ENCODE data around the gene ARHGEF12. TPM values are rescaled to one million over a fixed set of nuclear protein-coding genes. Genes with fewer than 3 reads are reported as not detected.

The ARHGEF12 gene
- polyA plus RNA-seq, 2 of the 4 experiments (the other 2 are of a cell fraction): 16.7 to 27.2 TPM

GRCh38 chr11:120326228-120326627, 10.0 kb upstream of the ARHGEF12 start:
- Histone ChIP-seq H3K4me3 (peak overlapping the region; percentile 72), H3K27ac (peak overlapping the region; percentile 88 to 99; a peak in 5 of 6 replicates), H3K4me2 (peak overlapping the region; percentile 78), H3K4me1 (peaks cover 26% of the 10 kb centered on the region), H3K9me3 (no peaks in the 10 kb centered on the region)
- ATAC-seq (peak in 1 of 2 experiments; percentile 26; a peak in 2 of 6 replicates), FAIRE-seq (no peak), DNase-seq (ENCODE audit: low read depth in 1 of 2, low spot score in 1 of 2) (peak in 1 of 2 experiments; percentile 28)
- TF ChIP-seq POLR2AphosphoS2 (conservative IDR thresholded peaks at IDR 0.05; ENCODE audit: low read length) (no peak), BCL3 (IDR thresholded peaks at IDR 0.05) (no peak), RNF2 (IDR thresholded peaks at IDR 0.05; ENCODE audit: borderline replicate concordance, low read depth) (no peak), NR3C1 (IDR thresholded peaks at IDR 0.05) (no peak), MAX (IDR thresholded peaks at IDR 0.05) (no peak), RFX5 (IDR thresholded peaks at IDR 0.05) (no peak), REST (IDR thresholded peaks at IDR 0.05) (no peak)
- ChIA-PET POLR2A (interaction anchor here (0.9 kb wide), 1 partner anchor 10 kb away, joined by 3 read pairs; the partner anchor contains the start of gene ARHGEF12), CTCF (interaction anchor here (0.6 to 1.8 kb wide), 4 partner anchors 9 to 237 kb away, joined by 3 to 9 read pairs (median 3); no protein-coding TSS in a partner anchor)
- 24% methylated on average over 3 of the region's 3 CpGs for WGBS (ENCODE audit: missing lambda C conversion rate)

GRCh38 chr11:120326845-120327281, 9.3 kb upstream of the ARHGEF12 start:
- TF ChIP-seq SREBF2 (IDR thresholded peaks at IDR 0.05) (no peak), FOSL2 (IDR thresholded peaks at IDR 0.05) (no peak), FOSL2 (CRISPR knock-in tag; IDR thresholded peaks at IDR 0.05) (peak; percentile 21; the same call in 1 of the 2 replicates)
- DNase-seq (ENCODE audit: low read depth in 1 of 2, low spot score in 1 of 2) (peak in 1 of 2 experiments; percentile 35), ATAC-seq (no peak), FAIRE-seq (no peak)
- peaks cover 33% of the 10 kb centered on the region for H3K4me1 ChIP-seq
- ChIA-PET POLR2A (no interaction called here), CTCF (interaction anchor here (1.0 to 1.8 kb wide), 3 partner anchors 8 to 155 kb away, joined by 3 to 9 read pairs (median 3); no protein-coding TSS in a partner anchor)
- H3K4me2 ChIP-seq: peak overlapping the region; percentile 78
- H3K9me3 ChIP-seq: no peaks in the 10 kb centered on the region
- peak overlapping the region in 1 of 2 experiments; percentile 46; a peak in 1 of 6 replicates for H3K27ac ChIP-seq
- 21% methylated on average over 4 of the region's 4 CpGs for WGBS (ENCODE audit: missing lambda C conversion rate)
- H3K4me3 ChIP-seq: no peak overlapping the region

- H3K4me3 ChIP-seq: no peak overlapping the region
- no peaks in the 10 kb centered on the region for H3K9me3 ChIP-seq
These were observed 8.9 kb upstream of the ARHGEF12 start for GRCh38 chr11:120327311-120327710.

More at GRCh38 chr11:120327311-120327710, 8.9 kb upstream of the ARHGEF12 start:
- Histone ChIP-seq H3K4me2 (peak overlapping the region; percentile 78), H3K27ac (no peak overlapping the region), H3K4me1 (peaks cover 37% of the 10 kb centered on the region)
- no peak for ATAC-seq
- no peak for DNase-seq (ENCODE audit: low read depth in 1 of 2, low spot score in 1 of 2)
- TF ChIP-seq, protein P1, sequence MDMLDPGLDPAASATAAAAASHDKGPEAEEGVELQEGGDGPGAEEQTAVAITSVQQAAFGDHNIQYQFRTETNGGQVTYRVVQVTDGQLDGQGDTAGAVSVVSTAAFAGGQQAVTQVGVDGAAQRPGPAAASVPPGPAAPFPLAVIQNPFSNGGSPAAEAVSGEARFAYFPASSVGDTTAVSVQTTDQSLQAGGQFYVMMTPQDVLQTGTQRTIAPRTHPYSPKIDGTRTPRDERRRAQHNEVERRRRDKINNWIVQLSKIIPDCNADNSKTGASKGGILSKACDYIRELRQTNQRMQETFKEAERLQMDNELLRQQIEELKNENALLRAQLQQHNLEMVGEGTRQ (IDR thresholded peaks at IDR 0.05): no peak
- TF ChIP-seq CHD2 (IDR thresholded peaks at IDR 0.05; ENCODE audit: low read length, partially characterized antibody) (no peak), RFX5 (IDR thresholded peaks at IDR 0.05) (no peak), BHLHE40 (IDR thresholded peaks at IDR 0.05; ENCODE audit: low read depth, low read length) (no peak), MAZ (IDR thresholded peaks at IDR 0.05; ENCODE audit: borderline replicate concordance, low read depth, low read length) (no peak), CBX2 (IDR thresholded peaks at IDR 0.05; ENCODE audit: borderline replicate concordance, low read depth) (no peak), KDM5A (IDR thresholded peaks at IDR 0.05) (no peak), FOSB (CRISPR knock-in tag; IDR thresholded peaks at IDR 0.05) (no peak), SMC3 (IDR thresholded peaks at IDR 0.05) (no peak), POLR2A (IDR thresholded peaks at IDR 0.05; ENCODE audit: low read length) (no peak), ZC3H11A (IDR thresholded peaks at IDR 0.05) (no peak), FOXS1 (CRISPR knock-in tag; IDR thresholded peaks at IDR 0.05) (no peak), CEBPB (IDR thresholded peaks at IDR 0.05) (no peak), HOXA7 (CRISPR knock-in tag; IDR thresholded peaks at IDR 0.05) (no peak), POLR2AphosphoS2 (conservative IDR thresholded peaks at IDR 0.05; ENCODE audit: low read length) (no peak)
- TF ChIP-seq, protein P2, sequence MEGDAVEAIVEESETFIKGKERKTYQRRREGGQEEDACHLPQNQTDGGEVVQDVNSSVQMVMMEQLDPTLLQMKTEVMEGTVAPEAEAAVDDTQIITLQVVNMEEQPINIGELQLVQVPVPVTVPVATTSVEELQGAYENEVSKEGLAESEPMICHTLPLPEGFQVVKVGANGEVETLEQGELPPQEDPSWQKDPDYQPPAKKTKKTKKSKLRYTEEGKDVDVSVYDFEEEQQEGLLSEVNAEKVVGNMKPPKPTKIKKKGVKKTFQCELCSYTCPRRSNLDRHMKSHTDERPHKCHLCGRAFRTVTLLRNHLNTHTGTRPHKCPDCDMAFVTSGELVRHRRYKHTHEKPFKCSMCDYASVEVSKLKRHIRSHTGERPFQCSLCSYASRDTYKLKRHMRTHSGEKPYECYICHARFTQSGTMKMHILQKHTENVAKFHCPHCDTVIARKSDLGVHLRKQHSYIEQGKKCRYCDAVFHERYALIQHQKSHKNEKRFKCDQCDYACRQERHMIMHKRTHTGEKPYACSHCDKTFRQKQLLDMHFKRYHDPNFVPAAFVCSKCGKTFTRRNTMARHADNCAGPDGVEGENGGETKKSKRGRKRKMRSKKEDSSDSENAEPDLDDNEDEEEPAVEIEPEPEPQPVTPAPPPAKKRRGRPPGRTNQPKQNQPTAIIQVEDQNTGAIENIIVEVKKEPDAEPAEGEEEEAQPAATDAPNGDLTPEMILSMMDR (IDR thresholded peaks at IDR 0.05): no peak
- ChIA-PET POLR2A (no interaction called here), CTCF (interaction anchor here (1.2 to 1.8 kb wide), 2 partner anchors 24 to 155 kb away, joined by 3 to 9 read pairs; no protein-coding TSS in a partner anchor)
- 88% methylated on average over 4 of the region's 4 CpGs for WGBS (ENCODE audit: missing lambda C conversion rate)
- no peak for FAIRE-seq
